ENCODE measurements around the gene EYS.

Gene EYS

DNA sequence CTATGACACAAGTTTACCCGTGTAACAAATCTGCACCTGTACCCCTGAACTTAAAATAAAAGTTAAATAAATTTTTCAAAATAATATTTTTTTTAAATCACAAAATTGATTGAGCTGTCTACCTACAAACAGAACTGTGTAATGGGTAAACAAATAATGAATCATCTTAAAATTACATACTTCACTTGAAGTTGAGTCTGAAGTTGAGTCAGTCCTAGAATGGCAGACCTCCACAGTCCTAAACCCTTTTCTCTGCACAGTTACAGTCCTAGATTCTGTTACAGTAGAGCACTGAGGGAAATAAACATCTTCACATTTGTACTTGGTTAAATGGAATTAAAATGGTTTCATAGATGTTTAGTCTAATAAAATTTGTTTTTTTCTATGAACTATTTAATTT is 1190.6 kb downstream of the EYS start:
- WGBS (ENCODE audit: insufficient coverage): no CpG with 5 or more reads among the region's 1 CpG
- Histone ChIP-seq H3K9me3 (ENCODE audit: control extremely low read depth in 1 of 5, control insufficient read depth in 4 of 5, insufficient read depth in 2 of 5, low read depth in 1 of 5, low read length in 4 of 5) (no peaks in the 10 kb centered on the region), H3K4me1 (ENCODE audit: control extremely low read depth in 1 of 4, control insufficient read depth in 4 of 4, insufficient read depth in 4 of 4, low read length in 3 of 4) (peaks cover 0 to 2% (median 0%) of the 10 kb centered on the region in 4 experiments), H3K36me3 (ENCODE audit: control insufficient read depth in 4 of 4, insufficient read depth in 4 of 4, low read length in 3 of 4) (no peaks in the 10 kb centered on the region), H3K27me3 (replicated peaks in 2 of 5; ENCODE audit: control insufficient read depth in 4 of 5, insufficient read depth in 5 of 5, low read length in 4 of 5) (no peaks in the 10 kb centered on the region), H3K4me3 (ENCODE audit: control insufficient read depth in 1 of 7, extremely low read depth in 1 of 7, insufficient read depth in 4 of 7, low read depth in 2 of 7, low read length in 6 of 7) (no peak overlapping the region), H3K27ac (ENCODE audit: insufficient read depth in 1 of 2, low read depth in 1 of 2, low read length in 2 of 2, poor library complexity in 1 of 2, severe bottlenecking in 2 of 2) (no peak overlapping the region)
- CTCF ChIA-PET: interaction anchor here (1.1 kb wide), 1 partner anchor 54 kb away, joined by 3 read pairs; no protein-coding TSS in a partner anchor
- no peak for DNase-seq
- POLR2A ChIA-PET: no interaction called here

DNA sequence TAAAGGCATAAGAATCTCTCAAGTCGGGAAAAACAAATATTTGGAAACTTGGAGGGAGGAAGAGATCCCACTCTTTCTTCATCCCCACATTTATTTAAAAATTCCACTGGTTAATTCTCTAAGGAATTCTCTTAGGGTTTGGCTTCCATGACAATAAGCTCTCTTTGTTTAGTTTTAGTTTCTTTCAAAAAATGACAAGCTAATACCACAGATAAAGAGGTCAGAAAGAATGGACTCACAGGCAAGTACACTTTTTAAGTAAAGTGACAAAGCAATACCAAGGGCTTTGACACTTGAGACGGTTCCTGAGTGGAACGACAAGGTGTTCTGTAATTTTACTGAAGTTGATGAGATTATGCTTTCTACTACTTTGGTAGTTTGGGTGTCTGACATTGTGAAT is 1199.4 kb downstream of the EYS start:
- 100% methylated on average over 1 of the region's 3 CpGs for WGBS (ENCODE audit: insufficient coverage)
- Histone ChIP-seq H3K27ac (ENCODE audit: insufficient read depth in 1 of 2, low read depth in 1 of 2, low read length in 2 of 2, poor library complexity in 1 of 2, severe bottlenecking in 2 of 2) (no peak overlapping the region), H3K4me1 (ENCODE audit: control extremely low read depth in 1 of 4, control insufficient read depth in 4 of 4, insufficient read depth in 4 of 4, low read length in 3 of 4) (no peaks in the 10 kb centered on the region), H3K27me3 (replicated peaks in 2 of 5; ENCODE audit: control insufficient read depth in 4 of 5, insufficient read depth in 5 of 5, low read length in 4 of 5) (no peaks in the 10 kb centered on the region), H3K36me3 (ENCODE audit: control insufficient read depth in 4 of 4, insufficient read depth in 4 of 4, low read length in 3 of 4) (no peaks in the 10 kb centered on the region), H3K4me3 (ENCODE audit: control insufficient read depth in 1 of 7, extremely low read depth in 1 of 7, insufficient read depth in 4 of 7, low read depth in 2 of 7, low read length in 6 of 7) (no peak overlapping the region), H3K9me3 (ENCODE audit: control extremely low read depth in 1 of 5, control insufficient read depth in 4 of 5, insufficient read depth in 2 of 5, low read depth in 1 of 5, low read length in 4 of 5) (no peaks in the 10 kb centered on the region)
- CTCF ChIA-PET: no interaction called here
- POLR2A ChIA-PET: no interaction called here
- DNase-seq: no peak

DNA sequence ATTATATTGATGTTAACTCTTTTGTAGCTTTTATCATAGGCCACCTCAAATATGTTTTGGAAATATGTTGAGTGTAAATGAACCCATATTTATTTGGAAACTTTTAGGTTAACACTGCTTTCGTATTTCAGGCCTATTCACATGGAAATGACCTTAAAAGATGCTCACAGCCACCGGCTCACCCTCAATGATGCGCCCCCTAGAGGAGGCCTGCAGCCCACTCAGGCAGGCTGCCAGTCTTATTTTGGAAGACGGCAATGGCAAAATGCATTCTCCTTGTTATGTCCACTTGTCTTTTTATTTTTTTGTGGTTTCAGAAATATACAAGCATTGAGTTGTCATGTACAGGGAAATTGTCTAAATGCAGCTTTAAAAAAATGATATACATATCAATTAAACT is 1201.7 kb downstream of the EYS start:
- WGBS (ENCODE audit: insufficient coverage): 85% methylated on average over 4 of the region's 4 CpGs
- POLR2A ChIA-PET: no interaction called here
- CTCF ChIA-PET: no interaction called here
- Histone ChIP-seq H3K27ac (ENCODE audit: insufficient read depth in 1 of 2, low read depth in 1 of 2, low read length in 2 of 2, poor library complexity in 1 of 2, severe bottlenecking in 2 of 2) (no peak overlapping the region), H3K27me3 (replicated peaks in 2 of 5; ENCODE audit: control insufficient read depth in 4 of 5, insufficient read depth in 5 of 5, low read length in 4 of 5) (no peaks in the 10 kb centered on the region), H3K36me3 (ENCODE audit: control insufficient read depth in 4 of 4, insufficient read depth in 4 of 4, low read length in 3 of 4) (no peaks in the 10 kb centered on the region), H3K4me3 (ENCODE audit: control insufficient read depth in 1 of 7, extremely low read depth in 1 of 7, insufficient read depth in 4 of 7, low read depth in 2 of 7, low read length in 6 of 7) (no peak overlapping the region), H3K4me1 (ENCODE audit: control extremely low read depth in 1 of 4, control insufficient read depth in 4 of 4, insufficient read depth in 4 of 4, low read length in 3 of 4) (no peaks in the 10 kb centered on the region), H3K9me3 (ENCODE audit: control extremely low read depth in 1 of 5, control insufficient read depth in 4 of 5, insufficient read depth in 2 of 5, low read depth in 1 of 5, low read length in 4 of 5) (no peaks in the 10 kb centered on the region)
- DNase-seq: peak in 1 of 3 donors; percentile 14

DNA sequence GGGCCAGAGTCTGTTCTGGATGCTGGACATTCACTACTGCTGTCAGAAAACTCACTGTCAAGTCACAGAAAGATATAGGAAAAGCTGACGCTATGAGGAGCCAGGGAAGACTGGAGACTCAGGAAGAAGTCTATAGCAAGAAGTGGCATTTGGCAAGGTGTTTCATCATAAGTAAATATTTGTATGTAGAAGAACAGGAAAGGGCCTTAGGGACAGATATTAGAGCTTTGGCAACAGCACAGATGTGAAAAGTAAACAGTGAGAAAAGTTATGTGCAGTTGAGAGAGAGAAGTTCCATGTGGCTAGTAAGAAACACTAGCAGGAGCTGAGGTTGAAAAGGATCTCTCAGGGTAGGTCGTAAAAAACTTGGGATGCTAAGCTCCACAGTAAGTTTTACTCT is 1202.5 kb downstream of the EYS start:
- no peak for DNase-seq
- WGBS (ENCODE audit: insufficient coverage): 100% methylated on average over 2 of the region's 2 CpGs
- CTCF ChIA-PET: no interaction called here
- Histone ChIP-seq H3K9me3 (ENCODE audit: control extremely low read depth in 1 of 5, control insufficient read depth in 4 of 5, insufficient read depth in 2 of 5, low read depth in 1 of 5, low read length in 4 of 5) (no peaks in the 10 kb centered on the region), H3K4me1 (ENCODE audit: control extremely low read depth in 1 of 4, control insufficient read depth in 4 of 4, insufficient read depth in 4 of 4, low read length in 3 of 4) (no peaks in the 10 kb centered on the region), H3K4me3 (ENCODE audit: control insufficient read depth in 1 of 7, extremely low read depth in 1 of 7, insufficient read depth in 4 of 7, low read depth in 2 of 7, low read length in 6 of 7) (no peak overlapping the region), H3K36me3 (ENCODE audit: control insufficient read depth in 4 of 4, insufficient read depth in 4 of 4, low read length in 3 of 4) (no peaks in the 10 kb centered on the region), H3K27ac (ENCODE audit: insufficient read depth in 1 of 2, low read depth in 1 of 2, low read length in 2 of 2, poor library complexity in 1 of 2, severe bottlenecking in 2 of 2) (no peak overlapping the region), H3K27me3 (replicated peaks in 2 of 5; ENCODE audit: control insufficient read depth in 4 of 5, insufficient read depth in 5 of 5, low read length in 4 of 5) (no peaks in the 10 kb centered on the region)
- POLR2A ChIA-PET: no interaction called here

DNA sequence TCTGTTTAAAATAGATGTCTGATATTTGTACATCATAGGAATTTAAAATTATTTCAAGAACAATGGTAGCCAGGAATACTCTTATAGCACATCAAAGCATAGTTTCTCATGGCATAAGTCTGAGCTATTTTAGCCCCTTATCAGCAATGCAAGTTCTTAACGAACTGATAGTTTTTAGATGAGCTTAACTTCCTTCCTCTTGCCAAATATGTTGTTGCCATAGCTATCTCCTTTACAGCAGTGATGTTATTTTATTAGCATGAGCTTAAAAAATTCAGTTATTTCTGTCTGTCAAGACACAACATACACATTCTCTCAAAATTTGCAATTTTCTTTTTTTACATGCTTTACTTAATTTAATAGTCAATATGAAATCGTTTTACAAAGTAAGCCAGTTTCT is 1204.2 kb downstream of the EYS start:
- no CpG with 5 or more reads among the region's 2 CpGs for WGBS (ENCODE audit: insufficient coverage)
- POLR2A ChIA-PET: no interaction called here
- CTCF ChIA-PET: no interaction called here
- Histone ChIP-seq H3K9me3 (ENCODE audit: control extremely low read depth in 1 of 5, control insufficient read depth in 4 of 5, insufficient read depth in 2 of 5, low read depth in 1 of 5, low read length in 4 of 5) (no peaks in the 10 kb centered on the region), H3K27me3 (replicated peaks in 2 of 5; ENCODE audit: control insufficient read depth in 4 of 5, insufficient read depth in 5 of 5, low read length in 4 of 5) (no peaks in the 10 kb centered on the region), H3K27ac (ENCODE audit: insufficient read depth in 1 of 2, low read depth in 1 of 2, low read length in 2 of 2, poor library complexity in 1 of 2, severe bottlenecking in 2 of 2) (peak overlapping the region in 1 of 2 experiments; percentile 29), H3K36me3 (ENCODE audit: control insufficient read depth in 4 of 4, insufficient read depth in 4 of 4, low read length in 3 of 4) (no peaks in the 10 kb centered on the region), H3K4me3 (ENCODE audit: control insufficient read depth in 1 of 7, extremely low read depth in 1 of 7, insufficient read depth in 4 of 7, low read depth in 2 of 7, low read length in 6 of 7) (no peak overlapping the region), H3K4me1 (ENCODE audit: control extremely low read depth in 1 of 4, control insufficient read depth in 4 of 4, insufficient read depth in 4 of 4, low read length in 3 of 4) (no peaks in the 10 kb centered on the region)
- DNase-seq: peak in 2 of 3 donors; percentile 23 to 56

DNA sequence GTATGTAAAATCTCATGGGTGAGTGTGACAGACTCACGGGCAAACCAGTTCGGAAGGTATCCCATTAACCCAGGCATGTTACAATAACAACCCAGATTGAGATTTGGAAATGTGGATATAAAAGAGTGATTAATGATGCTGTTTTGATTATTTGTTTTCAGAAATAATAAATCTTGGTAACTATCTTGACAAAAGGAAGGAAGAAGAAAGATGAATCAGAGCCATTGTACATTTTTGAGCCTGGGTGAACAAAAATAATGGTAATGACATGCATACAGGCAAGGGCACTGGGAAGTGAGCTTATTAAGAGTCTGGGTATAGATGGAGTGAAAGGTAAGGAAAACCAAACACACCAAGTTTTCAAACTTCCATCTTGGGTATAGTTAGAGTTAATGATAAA is 1209.4 kb downstream of the EYS start:
- ChIA-PET POLR2A (no interaction called here), CTCF (no interaction called here)
- WGBS (ENCODE audit: insufficient coverage): 94% methylated on average over 2 of the region's 2 CpGs
- H3K36me3 ChIP-seq (ENCODE audit: control insufficient read depth in 4 of 4, insufficient read depth in 4 of 4, low read length in 3 of 4): no peaks in the 10 kb centered on the region
- no peaks in the 10 kb centered on the region for H3K27me3 ChIP-seq (replicated peaks in 2 of 5; ENCODE audit: control insufficient read depth in 4 of 5, insufficient read depth in 5 of 5, low read length in 4 of 5)
- no peak overlapping the region for H3K27ac ChIP-seq (ENCODE audit: insufficient read depth in 1 of 2, low read depth in 1 of 2, low read length in 2 of 2, poor library complexity in 1 of 2, severe bottlenecking in 2 of 2)
- DNase-seq: no peak
- no peaks in the 10 kb centered on the region for H3K9me3 ChIP-seq (ENCODE audit: control extremely low read depth in 1 of 5, control insufficient read depth in 4 of 5, insufficient read depth in 2 of 5, low read depth in 1 of 5, low read length in 4 of 5)
- H3K4me3 ChIP-seq (ENCODE audit: control insufficient read depth in 1 of 7, extremely low read depth in 1 of 7, insufficient read depth in 4 of 7, low read depth in 2 of 7, low read length in 6 of 7): no peak overlapping the region
- H3K4me1 ChIP-seq (ENCODE audit: control extremely low read depth in 1 of 4, control insufficient read depth in 4 of 4, insufficient read depth in 4 of 4, low read length in 3 of 4): no peaks in the 10 kb centered on the region

DNA sequence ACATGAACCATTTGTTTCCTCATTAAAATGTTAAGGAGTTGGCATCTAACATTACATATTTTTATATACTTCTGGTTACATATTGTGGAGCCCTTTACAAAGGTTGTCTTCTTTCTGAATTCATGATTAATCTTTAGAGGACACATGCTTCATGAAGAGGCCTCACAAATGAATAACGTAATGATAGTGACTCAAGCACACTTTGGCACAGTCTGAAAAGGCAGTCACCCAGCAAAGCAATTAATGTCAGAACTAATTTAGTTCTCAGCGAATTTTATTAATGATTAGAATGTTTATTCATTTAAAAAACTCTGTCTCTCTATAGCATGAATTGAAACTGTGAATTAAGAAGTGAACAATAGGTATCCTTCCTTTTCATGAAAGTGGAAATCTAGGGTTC is 1217.3 kb downstream of the EYS start:
- H3K9me3 ChIP-seq (ENCODE audit: control extremely low read depth in 1 of 5, control insufficient read depth in 4 of 5, insufficient read depth in 2 of 5, low read depth in 1 of 5, low read length in 4 of 5): no peaks in the 10 kb centered on the region
- WGBS (ENCODE audit: insufficient coverage): 100% methylated on average over 1 of the region's 2 CpGs
- no peaks in the 10 kb centered on the region for H3K36me3 ChIP-seq (ENCODE audit: control insufficient read depth in 4 of 4, insufficient read depth in 4 of 4, low read length in 3 of 4)
- H3K4me1 ChIP-seq (ENCODE audit: control extremely low read depth in 1 of 4, control insufficient read depth in 4 of 4, insufficient read depth in 4 of 4, low read length in 3 of 4): no peaks in the 10 kb centered on the region
- H3K4me3 ChIP-seq (ENCODE audit: control insufficient read depth in 1 of 7, extremely low read depth in 1 of 7, insufficient read depth in 4 of 7, low read depth in 2 of 7, low read length in 6 of 7): no peak overlapping the region
- DNase-seq: no peak
- ChIA-PET CTCF (no interaction called here), POLR2A (no interaction called here)
- no peak overlapping the region for H3K27ac ChIP-seq (ENCODE audit: insufficient read depth in 1 of 2, low read depth in 1 of 2, low read length in 2 of 2, poor library complexity in 1 of 2, severe bottlenecking in 2 of 2)
- no peaks in the 10 kb centered on the region for H3K27me3 ChIP-seq (replicated peaks in 2 of 5; ENCODE audit: control insufficient read depth in 4 of 5, insufficient read depth in 5 of 5, low read length in 4 of 5)
